ENCODE results near the gene KCNAB1.

KCNAB1 gene

GRCh38 chr3:156383441-156384025 lies 263.2 kb downstream of the KCNAB1 start:
- DNase-seq (ENCODE audit: extremely low spot score), result no peak
- CTCF ChIA-PET, result interaction anchor here (1.4 to 2.9 kb wide), 2 partner anchors 13 to 231 kb away, joined by 8 to 11 read pairs; no protein-coding TSS in a partner anchor
- TF ChIP-seq BHLHE40 (IDR thresholded peaks at IDR 0.05; ENCODE audit: borderline replicate concordance) (no peak), FOXM1 (IDR thresholded peaks at IDR 0.05; ENCODE audit: borderline replicate concordance) (no peak), CTBP1 (IDR thresholded peaks at IDR 0.05; ENCODE audit: borderline replicate concordance) (no peak), SUZ12 (IDR thresholded peaks at IDR 0.05) (no peak), ELF4 (IDR thresholded peaks at IDR 0.05) (no peak), PKNOX1 (IDR thresholded peaks at IDR 0.05) (no peak), LEF1 (IDR thresholded peaks at IDR 0.05; ENCODE audit: borderline replicate concordance) (no peak), SP1 (IDR thresholded peaks at IDR 0.05) (no peak), ARNT (IDR thresholded peaks at IDR 0.05) (no peak), FOXK2 (IDR thresholded peaks at IDR 0.05) (no peak), TARDBP (IDR thresholded peaks at IDR 0.05) (no peak), NFRKB (IDR thresholded peaks at IDR 0.05) (no peak), L3MBTL2 (conservative IDR thresholded peaks at IDR 0.05) (no peak), ZNF384 (IDR thresholded peaks at IDR 0.05) (no peak), FOXA1 (IDR thresholded peaks at IDR 0.05) (no peak)
- POLR2A ChIA-PET, result no interaction called here

- TF ChIP-seq TARDBP (IDR thresholded peaks at IDR 0.05) (no peak), HDGF (IDR thresholded peaks at IDR 0.05; ENCODE audit: borderline replicate concordance) (no peak), ELF4 (IDR thresholded peaks at IDR 0.05) (no peak), FOXM1 (IDR thresholded peaks at IDR 0.05; ENCODE audit: borderline replicate concordance) (no peak)
- POLR2A ChIA-PET, result no interaction called here
- CTCF ChIA-PET, result no interaction called here
- no peak for DNase-seq (ENCODE audit: extremely low spot score)
Observed at GRCh38 chr3:156388497-156389448, 268.4 kb downstream of the KCNAB1 start.

- no peak for DNase-seq (ENCODE audit: extremely low spot score)
- CTCF ChIA-PET, result no interaction called here
- no peak for TF ChIP-seq SUZ12 (IDR thresholded peaks at IDR 0.05)
- no peak for TF ChIP-seq SP1 (IDR thresholded peaks at IDR 0.05)
- POLR2A ChIA-PET, result no interaction called here
Observed at GRCh38 chr3:156389449-156389950, 269.1 kb downstream of the KCNAB1 start.

GRCh38 chr3:156390846-156391245 lies 270.5 kb downstream of the KCNAB1 start:
- TF ChIP-seq FOXK2 (IDR thresholded peaks at IDR 0.05) (no peak), LEF1 (IDR thresholded peaks at IDR 0.05; ENCODE audit: borderline replicate concordance) (no peak), ARNT (IDR thresholded peaks at IDR 0.05) (no peak)
- CTCF ChIA-PET, result no interaction called here
- no peak for DNase-seq (ENCODE audit: extremely low spot score)
- POLR2A ChIA-PET, result no interaction called here

GRCh38 chr3:156395961-156396710 lies 275.8 kb downstream of the KCNAB1 start:
- TF ChIP-seq ELF4 (IDR thresholded peaks at IDR 0.05) (no peak), HDGF (IDR thresholded peaks at IDR 0.05; ENCODE audit: borderline replicate concordance) (no peak), PKNOX1 (IDR thresholded peaks at IDR 0.05) (no peak), L3MBTL2 (conservative IDR thresholded peaks at IDR 0.05) (no peak), SUZ12 (IDR thresholded peaks at IDR 0.05) (no peak), ZNF384 (IDR thresholded peaks at IDR 0.05) (no peak), LEF1 (IDR thresholded peaks at IDR 0.05; ENCODE audit: borderline replicate concordance) (no peak), ARNT (IDR thresholded peaks at IDR 0.05) (no peak), FOXM1 (IDR thresholded peaks at IDR 0.05; ENCODE audit: borderline replicate concordance) (no peak), FOXK2 (IDR thresholded peaks at IDR 0.05) (no peak), FOXA1 (IDR thresholded peaks at IDR 0.05) (no peak), BHLHE40 (IDR thresholded peaks at IDR 0.05; ENCODE audit: borderline replicate concordance) (no peak), NFRKB (IDR thresholded peaks at IDR 0.05) (no peak), SP1 (IDR thresholded peaks at IDR 0.05) (no peak), TARDBP (IDR thresholded peaks at IDR 0.05) (no peak)
- no peak for DNase-seq (ENCODE audit: extremely low spot score)
- ChIA-PET POLR2A (no interaction called here), CTCF (interaction anchor here (3.2 kb wide), 1 partner anchor 14 kb away, joined by 11 read pairs; no protein-coding TSS in a partner anchor)

GRCh38 chr3:156396851-156397250 lies 276.5 kb downstream of the KCNAB1 start:
- CTCF ChIA-PET, result interaction anchor here (1.0 to 3.2 kb wide), 2 partner anchors 14 to 245 kb away, joined by 3 to 11 read pairs; no protein-coding TSS in a partner anchor
- DNase-seq (ENCODE audit: extremely low spot score), result no peak
- POLR2A ChIA-PET, result no interaction called here
- TF ChIP-seq TARDBP (IDR thresholded peaks at IDR 0.05) (no peak), SP1 (IDR thresholded peaks at IDR 0.05) (no peak), HDGF (IDR thresholded peaks at IDR 0.05; ENCODE audit: borderline replicate concordance) (no peak), PKNOX1 (IDR thresholded peaks at IDR 0.05) (no peak), ELF4 (IDR thresholded peaks at IDR 0.05) (no peak), ZNF384 (IDR thresholded peaks at IDR 0.05) (no peak), CTBP1 (IDR thresholded peaks at IDR 0.05; ENCODE audit: borderline replicate concordance) (no peak), NFRKB (IDR thresholded peaks at IDR 0.05) (no peak), ARNT (IDR thresholded peaks at IDR 0.05) (no peak), LEF1 (IDR thresholded peaks at IDR 0.05; ENCODE audit: borderline replicate concordance) (no peak), L3MBTL2 (conservative IDR thresholded peaks at IDR 0.05) (no peak)

Data from HEK293T (cell line).